HEK293 (cell line): Measurements from ENCODE around the gene FBXO28.

Experiments used
- MEIS1 ChIP-seq: sonication (generic); formaldehyde crosslinking; IDR thresholded peaks from 2 replicates; pipeline ENCODE4 v1.8.1; 2022; ENCODE audit warnings: missing genetic modification reagents, mild to moderate bottlenecking, borderline replicate concordance
- TCF7L2 ChIP-seq: IDR thresholded peaks from 2 replicates; pipeline ENCODE4 v1.6.1; 2011; ENCODE audit warnings: low read depth, mild to moderate bottlenecking, inconsistent platforms, low read length, moderate library complexity, borderline replicate concordance
- ZNF274 ChIP-seq, 2 experiments: fragments of 200-500 bp in 1 of 2; fragments of 450-650 bp in 1 of 2; sonication (Bioruptor generic) in 1 of 2; formaldehyde crosslinking in 1 of 2; IDR thresholded peaks; 2 replicates each; pipeline versions ENCODE4 v1.5.1 to v1.6.1; 2014 to 2016; ENCODE audit warnings: borderline replicate concordance in 1 of 2, inconsistent platforms in 1 of 2, low read length in 1 of 2, missing biosample characterization in 1 of 2, missing genetic modification characterization in 1 of 2
- TF ChIP-seq, protein P1 (sequence below): fragments of 450-650 bp; formaldehyde crosslinking; IDR thresholded peaks from 2 replicates; pipeline ENCODE4 v1.5.1; 2016; ENCODE audit warnings: missing biosample characterization, missing genetic modification characterization
- TF ChIP-seq, protein P2 (sequence below): fragments of 450-650 bp; formaldehyde crosslinking; IDR thresholded peaks from 2 replicates; pipeline ENCODE4 v1.5.1; 2016; ENCODE audit warnings: missing biosample characterization, missing genetic modification characterization

DNA sequence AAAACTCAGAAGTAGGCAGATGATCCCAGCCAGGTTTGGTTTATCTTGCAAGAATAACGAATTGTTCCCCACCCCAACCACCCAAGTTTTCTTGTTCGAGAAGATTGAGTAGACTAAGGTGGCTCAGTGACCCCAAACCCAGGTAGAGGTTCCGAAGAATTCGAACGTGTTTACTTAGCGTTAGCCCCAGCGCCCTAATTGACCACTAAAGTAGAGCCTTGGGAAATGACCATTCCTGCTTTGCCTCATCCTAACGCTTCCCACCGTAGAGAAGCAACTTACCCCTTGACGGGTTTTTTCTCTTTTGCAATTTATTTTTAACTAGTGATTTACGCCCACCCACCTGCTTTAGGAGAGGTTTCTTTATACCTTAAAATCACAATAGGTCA is 870 bp downstream of the FBXO28 start:
- TF ChIP-seq, protein P1, sequence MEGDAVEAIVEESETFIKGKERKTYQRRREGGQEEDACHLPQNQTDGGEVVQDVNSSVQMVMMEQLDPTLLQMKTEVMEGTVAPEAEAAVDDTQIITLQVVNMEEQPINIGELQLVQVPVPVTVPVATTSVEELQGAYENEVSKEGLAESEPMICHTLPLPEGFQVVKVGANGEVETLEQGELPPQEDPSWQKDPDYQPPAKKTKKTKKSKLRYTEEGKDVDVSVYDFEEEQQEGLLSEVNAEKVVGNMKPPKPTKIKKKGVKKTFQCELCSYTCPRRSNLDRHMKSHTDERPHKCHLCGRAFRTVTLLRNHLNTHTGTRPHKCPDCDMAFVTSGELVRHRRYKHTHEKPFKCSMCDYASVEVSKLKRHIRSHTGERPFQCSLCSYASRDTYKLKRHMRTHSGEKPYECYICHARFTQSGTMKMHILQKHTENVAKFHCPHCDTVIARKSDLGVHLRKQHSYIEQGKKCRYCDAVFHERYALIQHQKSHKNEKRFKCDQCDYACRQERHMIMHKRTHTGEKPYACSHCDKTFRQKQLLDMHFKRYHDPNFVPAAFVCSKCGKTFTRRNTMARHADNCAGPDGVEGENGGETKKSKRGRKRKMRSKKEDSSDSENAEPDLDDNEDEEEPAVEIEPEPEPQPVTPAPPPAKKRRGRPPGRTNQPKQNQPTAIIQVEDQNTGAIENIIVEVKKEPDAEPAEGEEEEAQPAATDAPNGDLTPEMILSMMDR (tag by site-specific recombination), result no peak
- TF ChIP-seq ZNF274 (IDR thresholded peaks at IDR 0.05; ENCODE audit: low read length) (no peak), ZNF274 (tag by site-specific recombination; IDR thresholded peaks at IDR 0.05; ENCODE audit: borderline replicate concordance) (no peak), TCF7L2 (no peak), MEIS1 (CRISPR knock-in tag) (no peak)
- TF ChIP-seq, protein P2, sequence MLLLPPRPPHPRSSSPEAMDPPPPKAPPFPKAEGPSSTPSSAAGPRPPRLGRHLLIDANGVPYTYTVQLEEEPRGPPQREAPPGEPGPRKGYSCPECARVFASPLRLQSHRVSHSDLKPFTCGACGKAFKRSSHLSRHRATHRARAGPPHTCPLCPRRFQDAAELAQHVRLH (tag by site-specific recombination), result no peak
